ENCODE measurements around the gene SAC3D1.
"Not testable (repeated sequence)": the region's sequence is repeated elsewhere in the genome, so short reads cannot be mapped to it uniquely, and the experiment has no call there.

The SAC3D1 gene

DNA sequence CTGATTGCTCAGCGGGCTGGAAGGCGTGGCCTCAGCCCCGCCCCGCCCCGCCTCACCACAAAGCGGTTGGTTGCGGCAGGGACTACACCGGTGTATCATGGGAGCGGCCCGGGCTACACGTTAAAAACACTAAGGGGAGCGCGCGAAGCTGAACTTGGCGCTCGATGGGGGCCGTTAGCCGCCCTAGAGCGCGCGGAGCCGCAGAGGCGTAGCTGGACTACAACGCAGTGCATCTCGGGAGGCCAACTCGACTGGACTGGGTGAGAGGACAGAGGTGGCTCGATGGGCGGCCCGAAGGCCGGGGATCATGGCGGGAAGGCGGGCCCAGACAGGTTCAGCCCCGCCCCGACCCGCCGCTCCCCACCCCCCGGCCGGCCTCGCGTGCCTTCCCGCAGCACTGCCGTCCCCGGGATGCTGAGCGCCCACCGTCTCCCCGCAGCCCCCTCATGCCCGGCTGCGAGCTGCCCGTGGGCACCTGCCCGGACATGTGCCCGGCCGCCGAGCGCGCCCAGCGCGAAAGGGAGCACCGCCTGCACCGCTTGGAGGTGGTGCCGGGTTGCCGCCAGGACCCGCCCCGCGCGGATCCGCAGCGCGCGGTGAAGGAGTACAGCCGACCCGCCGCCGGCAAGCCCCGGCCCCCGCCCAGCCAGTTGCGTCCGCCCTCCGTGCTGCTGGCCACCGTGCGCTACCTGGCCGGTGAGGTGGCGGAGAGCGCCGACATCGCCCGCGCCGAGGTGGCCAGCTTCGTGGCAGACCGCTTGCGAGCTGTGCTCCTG is at the start of gene SAC3D1:
Gene SAC3D1 (plus strand): TSS at position 364 of the 776 bp plus-strand sequence. CDS start 83 bp downstream, at position 447.
- Mint-ChIP-seq H3K36me3 (ENCODE audit: low read depth) (peaks cover 5% of the 10 kb centered on the region), H3K4me1 (peaks cover 15% of the 10 kb centered on the region), H3K27ac (peak within 1 kb of the TSS; percentile 93), H3K4me3 (peak within 1 kb of the TSS; percentile 84), H3K9me3 (no peaks in the 10 kb centered on the region), H3K27me3 (no peaks in the 10 kb centered on the region)
- DNase-seq (peak; percentile 86), ATAC-seq (peak; percentile 96)

DNA sequence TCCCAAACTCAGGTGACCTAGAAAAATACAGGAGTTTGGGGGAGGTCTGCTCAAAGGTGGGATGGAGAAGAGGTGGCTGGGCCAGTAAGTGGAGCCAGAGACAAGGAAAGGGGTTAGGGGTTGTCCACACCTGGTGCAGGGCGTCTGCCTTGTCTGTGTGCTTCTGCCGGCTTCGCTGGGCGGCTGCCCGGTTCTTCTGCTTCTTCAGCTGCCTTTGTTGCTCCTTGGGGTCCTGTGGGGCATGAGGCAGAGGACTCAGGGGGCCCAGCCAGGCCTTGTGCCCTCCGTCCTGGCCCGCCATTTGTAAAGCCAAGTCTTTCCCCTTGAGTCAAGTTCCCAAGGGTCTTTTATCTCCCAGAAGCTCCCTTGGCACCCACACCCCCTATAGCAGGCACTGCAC is 46.7 kb upstream of the SAC3D1 start:
- Mint-ChIP-seq H3K36me3 (ENCODE audit: low read depth) (no peaks in the 10 kb centered on the region), H3K27ac (no peak overlapping the region), H3K9me3 (no peaks in the 10 kb centered on the region), H3K27me3 (peaks cover 3% of the 10 kb centered on the region), H3K4me1 (peaks cover 31% of the 10 kb centered on the region), H3K4me3 (no peak overlapping the region)
- no peak for DNase-seq
- ATAC-seq = no peak

DNA sequence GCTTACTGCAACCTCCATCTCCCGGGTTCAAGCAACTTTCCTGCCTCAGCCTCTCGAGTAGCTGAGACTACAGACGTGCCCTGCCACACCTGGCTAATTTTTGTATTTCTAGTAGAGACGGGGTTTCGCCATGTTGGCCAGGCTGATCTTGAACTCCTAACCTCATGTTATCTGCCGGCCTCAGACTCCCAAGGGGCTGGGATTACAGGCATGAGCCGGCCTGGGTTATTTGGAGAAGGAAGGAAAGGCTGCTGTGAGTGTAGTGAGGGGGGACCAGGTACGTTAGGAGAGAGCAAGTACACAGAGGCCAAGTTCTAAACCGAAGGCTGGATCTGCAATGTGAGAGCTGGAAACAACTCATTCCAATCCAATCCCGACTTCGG is 44.7 kb upstream of the SAC3D1 start:
- Mint-ChIP-seq H3K9me3 (no peaks in the 10 kb centered on the region), H3K27me3 (peaks cover 3% of the 10 kb centered on the region), H3K4me3 (peak overlapping the region; percentile 55), H3K27ac (no peak overlapping the region), H3K36me3 (ENCODE audit: low read depth) (no peaks in the 10 kb centered on the region), H3K4me1 (peaks cover 22% of the 10 kb centered on the region)
- ATAC-seq (no peak), DNase-seq (no peak)

GRCh38 chr11:64996710-64997380 is 44.2 kb upstream of the SAC3D1 start, which contains the start of gene BATF2:
Gene BATF2 (minus strand): TSS chr11:64996971. CDS start chr11:64996914, 57 bp downstream.
- Mint-ChIP-seq H3K4me1 (peaks cover 17% of the 10 kb centered on the region), H3K36me3 (ENCODE audit: low read depth) (no peaks in the 10 kb centered on the region), H3K27ac (no peak within 1 kb of the TSS), H3K4me3 (peak within 1 kb of the TSS; percentile 55), H3K27me3 (peaks cover 3% of the 10 kb centered on the region), H3K9me3 (no peaks in the 10 kb centered on the region)
- DNase-seq (no peak), ATAC-seq (no peak)

- DNase-seq = no peak
Measured at GRCh38 chr11:64998141-64998540, 42.9 kb upstream of the SAC3D1 start.

DNA sequence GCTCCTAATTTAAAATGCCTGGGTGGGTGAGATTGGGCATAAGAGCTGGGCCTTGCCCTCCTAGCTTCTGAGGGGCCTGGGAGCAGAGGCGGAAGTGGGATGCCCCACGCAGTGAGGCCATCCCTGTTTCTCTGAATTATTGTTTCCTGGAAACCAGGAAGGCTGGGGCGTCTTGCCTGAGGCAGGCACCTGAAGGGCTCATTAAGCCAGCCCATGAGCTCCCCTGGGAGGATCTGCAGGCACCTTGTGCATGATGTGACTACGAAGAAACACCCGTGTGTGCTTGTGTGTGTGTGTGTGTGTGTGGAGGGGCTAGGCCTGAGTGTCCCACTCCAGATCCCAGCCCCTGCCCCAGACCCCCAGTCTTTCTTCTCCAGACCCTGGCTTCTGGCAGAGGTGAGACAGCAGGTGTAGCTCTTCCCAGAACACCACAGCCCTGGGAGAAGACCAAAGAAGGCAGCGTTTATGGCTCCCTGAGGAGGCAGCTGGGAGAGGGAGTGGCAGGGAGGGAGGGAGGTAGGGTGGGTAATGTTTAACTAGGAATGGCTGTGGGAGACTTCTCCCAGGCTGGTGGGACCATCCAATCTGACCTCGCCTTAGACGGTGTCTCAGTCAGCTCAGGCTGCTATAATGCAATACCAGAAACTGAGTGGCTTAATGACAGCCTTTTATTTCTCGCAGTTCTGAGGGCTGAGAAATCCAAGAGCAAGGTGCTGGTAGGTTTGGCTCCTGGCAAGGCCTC is 42.1 kb upstream of the SAC3D1 start:
- no peaks in the 10 kb centered on the region for H3K9me3 Mint-ChIP-seq
- no peaks in the 10 kb centered on the region for H3K36me3 Mint-ChIP-seq (ENCODE audit: low read depth)
- no peak overlapping the region for H3K4me3 Mint-ChIP-seq
- peaks cover 2% of the 10 kb centered on the region for H3K27me3 Mint-ChIP-seq
- peak overlapping the region; percentile 57 for H3K27ac Mint-ChIP-seq
- DNase-seq = no peak
- ATAC-seq = no peak
- peaks cover 17% of the 10 kb centered on the region for H3K4me1 Mint-ChIP-seq

More at GRCh38 chr11:64998141-64998540, 42.9 kb upstream of the SAC3D1 start:
- Mint-ChIP-seq H3K4me1 (peaks cover 17% of the 10 kb centered on the region), H3K4me3 (no peak overlapping the region), H3K27me3 (peaks cover 2% of the 10 kb centered on the region), H3K36me3 (ENCODE audit: low read depth) (no peaks in the 10 kb centered on the region), H3K27ac (peak overlapping the region; percentile 57), H3K9me3 (no peaks in the 10 kb centered on the region)
- no peak for ATAC-seq

DNA sequence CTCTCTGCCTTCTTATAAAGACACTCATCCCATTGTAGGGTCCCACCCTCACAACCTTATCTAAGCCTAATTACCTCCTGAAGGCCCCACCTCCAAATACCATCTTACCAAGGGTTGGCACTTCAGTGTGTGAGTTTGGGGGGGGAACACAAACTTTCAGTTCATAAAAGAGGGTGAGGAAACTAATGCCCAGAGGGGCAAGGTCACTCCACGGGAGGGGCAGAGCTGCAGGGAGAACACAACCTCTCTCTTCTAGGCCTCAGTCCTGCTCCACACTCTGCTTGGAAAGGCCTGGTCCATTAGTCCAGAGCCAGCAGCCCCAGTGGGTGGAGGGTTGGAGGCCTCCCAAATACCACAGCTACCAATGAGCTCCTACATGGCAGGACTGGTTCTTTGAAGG is 41.5 kb upstream of the SAC3D1 start:
- no peak for ATAC-seq
- Mint-ChIP-seq H3K4me1 (peaks cover 17% of the 10 kb centered on the region), H3K36me3 (ENCODE audit: low read depth) (no peaks in the 10 kb centered on the region), H3K4me3 (no peak overlapping the region), H3K9me3 (no peaks in the 10 kb centered on the region), H3K27me3 (no peaks in the 10 kb centered on the region), H3K27ac (no peak overlapping the region)
- DNase-seq = no peak

GRCh38 chr11:65002706-65003105 is 38.3 kb upstream of the SAC3D1 start:
- no peaks in the 10 kb centered on the region for H3K9me3 Mint-ChIP-seq
- H3K36me3 Mint-ChIP-seq (ENCODE audit: low read depth) = no peaks in the 10 kb centered on the region
- ATAC-seq = no peak
- H3K4me1 Mint-ChIP-seq = peaks cover 9% of the 10 kb centered on the region
- no peak for DNase-seq
- H3K27ac Mint-ChIP-seq = no peak overlapping the region
- no peak overlapping the region for H3K4me3 Mint-ChIP-seq
- H3K27me3 Mint-ChIP-seq = no peaks in the 10 kb centered on the region

DNA sequence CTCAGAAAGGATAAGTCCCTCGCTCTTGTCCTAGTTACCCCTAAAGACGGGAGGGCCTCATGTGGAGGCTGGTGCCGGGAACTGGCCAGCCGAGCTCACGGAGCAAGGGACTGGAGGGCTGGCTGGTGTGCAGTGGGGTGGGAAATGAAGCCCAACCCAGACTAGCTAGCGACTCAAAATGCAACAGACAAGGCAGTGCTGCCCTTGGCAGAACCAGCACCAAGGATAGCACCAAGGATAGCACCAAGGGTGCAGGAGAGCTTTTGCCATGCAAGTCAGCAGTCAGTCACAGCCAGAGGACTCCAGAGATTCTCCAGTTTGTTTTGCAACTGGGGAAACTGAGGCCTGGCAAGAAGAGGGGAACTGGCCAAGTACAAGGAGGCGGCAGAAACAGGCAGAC is 37.7 kb upstream of the SAC3D1 start:
- Mint-ChIP-seq H3K4me3 (no peak overlapping the region), H3K27ac (no peak overlapping the region), H3K9me3 (no peaks in the 10 kb centered on the region), H3K27me3 (no peaks in the 10 kb centered on the region), H3K36me3 (ENCODE audit: low read depth) (no peaks in the 10 kb centered on the region), H3K4me1 (peaks cover 7% of the 10 kb centered on the region)
- no peak for ATAC-seq
- no peak for DNase-seq

- not testable (repeated sequence) for DNase-seq; H3K36me3 Mint-ChIP-seq (ENCODE audit: low read depth); H3K27ac Mint-ChIP-seq; H3K4me1 Mint-ChIP-seq; H3K27me3 Mint-ChIP-seq; ATAC-seq; H3K9me3 Mint-ChIP-seq; H3K4me3 Mint-ChIP-seq
Measured at GRCh38 chr11:65003968-65004367, 37.0 kb upstream of the SAC3D1 start.

- no peak overlapping the region for H3K4me3 Mint-ChIP-seq
- H3K36me3 Mint-ChIP-seq (ENCODE audit: low read depth) = no peaks in the 10 kb centered on the region
- DNase-seq = no peak
Measured at GRCh38 chr11:65008016-65008415, 33.0 kb upstream of the SAC3D1 start.

GRCh38 chr11:65008873-65009272 is 32.1 kb upstream of the SAC3D1 start:
- DNase-seq (no peak), ATAC-seq (no peak)
- H3K4me1 Mint-ChIP-seq = peaks cover 7% of the 10 kb centered on the region
- H3K27ac Mint-ChIP-seq = no peak overlapping the region
- no peaks in the 10 kb centered on the region for H3K9me3 Mint-ChIP-seq
- H3K4me3 Mint-ChIP-seq = no peak overlapping the region
- H3K27me3 Mint-ChIP-seq = no peaks in the 10 kb centered on the region
- no peaks in the 10 kb centered on the region for H3K36me3 Mint-ChIP-seq (ENCODE audit: low read depth)

More at GRCh38 chr11:65008016-65008415, 33.0 kb upstream of the SAC3D1 start:
- no peak for ATAC-seq
- Mint-ChIP-seq H3K4me1 (peaks cover 1% of the 10 kb centered on the region), H3K27me3 (no peaks in the 10 kb centered on the region), H3K9me3 (no peaks in the 10 kb centered on the region), H3K27ac (no peak overlapping the region)

DNA sequence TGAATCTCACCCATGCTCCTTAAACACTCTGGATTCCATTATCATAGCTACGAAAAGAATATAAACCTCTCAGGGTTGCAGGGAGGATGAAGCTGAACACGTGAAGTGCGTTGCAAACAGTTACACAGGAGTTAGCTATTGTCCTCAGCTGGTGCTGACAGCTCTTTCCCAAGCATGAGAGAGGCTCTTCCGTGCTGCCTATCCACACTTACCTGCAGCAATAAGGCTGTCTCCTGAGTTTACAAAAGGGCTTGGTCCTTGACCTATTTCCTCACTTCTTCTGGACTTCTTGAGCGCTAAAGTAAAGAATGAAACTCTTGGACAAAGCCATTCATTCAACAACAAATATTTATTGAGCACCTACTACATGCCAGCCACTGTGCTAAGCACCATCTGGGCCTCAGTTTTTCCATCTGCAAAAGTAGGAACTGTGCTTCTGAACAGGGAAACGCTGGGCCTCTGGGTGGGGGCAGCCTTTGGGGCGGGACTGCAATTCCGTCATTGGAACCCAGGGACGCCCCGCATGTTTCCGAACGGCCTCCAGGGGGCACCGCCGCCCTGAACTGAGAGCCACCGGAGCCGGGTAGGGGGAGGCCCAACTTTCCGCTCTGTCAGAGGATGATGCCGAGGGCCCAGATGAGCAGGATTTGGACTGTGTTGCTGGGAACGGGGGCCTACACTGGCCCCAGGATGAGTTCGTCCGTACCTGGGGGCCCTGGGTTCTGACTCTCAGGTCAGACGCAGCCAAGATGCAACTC is 27.7 kb upstream of the SAC3D1 start:
- H3K36me3 Mint-ChIP-seq (ENCODE audit: low read depth) = peaks cover 16% of the 10 kb centered on the region
- DNase-seq (peak; percentile 92), ATAC-seq (peak; percentile 90)
- H3K27ac Mint-ChIP-seq = peak overlapping the region; percentile 94
- peaks cover 25% of the 10 kb centered on the region for H3K4me1 Mint-ChIP-seq
- peak overlapping the region; percentile 85 for H3K4me3 Mint-ChIP-seq
- H3K9me3 Mint-ChIP-seq = no peaks in the 10 kb centered on the region
- H3K27me3 Mint-ChIP-seq = no peaks in the 10 kb centered on the region

Measured in activated naive CD8-positive, alpha-beta T cell treated with anti-CD3 and anti-CD28 coated beads, Interleukin-2, amount 50 U/mL, for 24 hours (primary cell).